Thyroid gland (tissue), 4 donors: ENCODE data around the gene SAMD13.

Experiments
- CTCF ChIP-seq, 6 experiments: fragments of 200-600 bp in 3 of 6; fragments of 450-650 bp in 3 of 6; sonication (generic) in 3 of 6; IDR thresholded peaks; one replicate each; pipeline ENCODE4 v1.5.1; 2016 to 2019; ENCODE audit warnings: antibody characterized with exemption in 6 of 6, mild to moderate bottlenecking in 2 of 6, inconsistent platforms in 1 of 6, moderate library complexity in 1 of 6
- POLR2A ChIP-seq, 2 donors: fragments of 450-650 bp; IDR thresholded peaks; one replicate each; pipeline ENCODE4 v1.6.1; 2017; ENCODE audit warnings: antibody characterized with exemption in 2 of 2, mild to moderate bottlenecking in 2 of 2, moderate library complexity in 1 of 2

GRCh38 chr1:84267476-84267875 is 34.0 kb upstream of the SAMD13 start:
- no peak for TF ChIP-seq CTCF (IDR thresholded peaks at IDR 0.05)
- no peak for TF ChIP-seq POLR2A (IDR thresholded peaks at IDR 0.05)
